ENCODE measurements around the gene CYP2C8. TPM values are rescaled to one million over a fixed set of nuclear protein-coding genes. Genes with fewer than 3 reads are reported as not detected.
"Not testable (repeated sequence)": the region's sequence is repeated elsewhere in the genome, so short reads cannot be mapped to it uniquely, and the experiment has no call there.

Gene CYP2C8
- polyA plus RNA-seq (2011; rRNA removed) (0.04 TPM in 1 of 2 replicates, not detected in the other), polyA minus RNA-seq (2011; rRNA and poly(A)+ RNA removed) (not detected in 2 replicates)

- Histone ChIP-seq H3K4me3 (ENCODE audit: low read depth, low read length) (no peak within 1 kb of the TSS), H3K27me3 (ENCODE audit: control insufficient read depth, insufficient read depth, low read length) (no peaks in the 10 kb centered on the region), H3K36me3 (ENCODE audit: control insufficient read depth, insufficient read depth, low read length) (no peaks in the 10 kb centered on the region)
- POLR2A ChIA-PET, result no interaction called here
- CTCF ChIA-PET, result no interaction called here
- TF ChIP-seq, protein P1, sequence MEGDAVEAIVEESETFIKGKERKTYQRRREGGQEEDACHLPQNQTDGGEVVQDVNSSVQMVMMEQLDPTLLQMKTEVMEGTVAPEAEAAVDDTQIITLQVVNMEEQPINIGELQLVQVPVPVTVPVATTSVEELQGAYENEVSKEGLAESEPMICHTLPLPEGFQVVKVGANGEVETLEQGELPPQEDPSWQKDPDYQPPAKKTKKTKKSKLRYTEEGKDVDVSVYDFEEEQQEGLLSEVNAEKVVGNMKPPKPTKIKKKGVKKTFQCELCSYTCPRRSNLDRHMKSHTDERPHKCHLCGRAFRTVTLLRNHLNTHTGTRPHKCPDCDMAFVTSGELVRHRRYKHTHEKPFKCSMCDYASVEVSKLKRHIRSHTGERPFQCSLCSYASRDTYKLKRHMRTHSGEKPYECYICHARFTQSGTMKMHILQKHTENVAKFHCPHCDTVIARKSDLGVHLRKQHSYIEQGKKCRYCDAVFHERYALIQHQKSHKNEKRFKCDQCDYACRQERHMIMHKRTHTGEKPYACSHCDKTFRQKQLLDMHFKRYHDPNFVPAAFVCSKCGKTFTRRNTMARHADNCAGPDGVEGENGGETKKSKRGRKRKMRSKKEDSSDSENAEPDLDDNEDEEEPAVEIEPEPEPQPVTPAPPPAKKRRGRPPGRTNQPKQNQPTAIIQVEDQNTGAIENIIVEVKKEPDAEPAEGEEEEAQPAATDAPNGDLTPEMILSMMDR (IDR thresholded peaks at IDR 0.05; ENCODE audit: insufficient read depth, low read depth, low read length), result no peak
- DNase-seq (ENCODE audit: low read depth), result no peak
Observed at GRCh38 chr10:95069286-95069685, at the start of gene CYP2C8. CYP2C8 (minus strand) TSS chr10:95069497; CDS start chr10:95069402, 95 bp downstream.

- CTCF ChIA-PET, result no interaction called here
- no peak overlapping the region for H3K4me3 ChIP-seq (ENCODE audit: low read depth, low read length)
- TF ChIP-seq, protein P1 (IDR thresholded peaks at IDR 0.05; ENCODE audit: insufficient read depth, low read depth, low read length), result no peak
- POLR2A ChIA-PET, result no interaction called here
- DNase-seq (ENCODE audit: low read depth), result no peak
- H3K27me3 ChIP-seq (ENCODE audit: control insufficient read depth, insufficient read depth, low read length), result no peaks in the 10 kb centered on the region
- no peaks in the 10 kb centered on the region for H3K36me3 ChIP-seq (ENCODE audit: control insufficient read depth, insufficient read depth, low read length)
Observed at GRCh38 chr10:95116869-95117269, 47.6 kb upstream of the CYP2C8 start.

DNA sequence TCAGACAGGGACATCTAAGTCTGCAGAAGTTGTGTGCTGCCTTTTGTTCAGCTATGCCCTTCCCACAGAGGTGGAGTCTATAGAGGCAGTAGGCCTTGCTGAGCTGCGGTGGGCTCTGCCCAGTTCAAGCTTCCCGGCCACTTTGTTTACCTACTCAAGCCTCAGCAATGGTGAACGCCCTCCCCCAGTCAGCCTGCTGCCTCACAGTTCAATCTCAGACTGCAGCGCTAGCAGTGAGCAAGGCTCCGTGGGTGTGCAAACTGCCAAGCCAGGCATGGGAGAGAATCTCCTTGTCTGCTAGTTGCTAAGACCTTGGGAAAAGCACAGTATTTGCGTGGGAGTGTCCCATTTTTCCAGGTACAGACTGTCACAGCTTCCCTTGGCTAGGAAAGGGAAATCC is 41.5 kb upstream of the CYP2C8 start:
- H3K36me3 ChIP-seq (ENCODE audit: control insufficient read depth, insufficient read depth, low read length); POLR2A ChIA-PET; H3K27me3 ChIP-seq (ENCODE audit: control insufficient read depth, insufficient read depth, low read length); DNase-seq (ENCODE audit: low read depth); CTCF ChIA-PET; H3K4me3 ChIP-seq (ENCODE audit: low read depth, low read length): not testable (repeated sequence)

DNA sequence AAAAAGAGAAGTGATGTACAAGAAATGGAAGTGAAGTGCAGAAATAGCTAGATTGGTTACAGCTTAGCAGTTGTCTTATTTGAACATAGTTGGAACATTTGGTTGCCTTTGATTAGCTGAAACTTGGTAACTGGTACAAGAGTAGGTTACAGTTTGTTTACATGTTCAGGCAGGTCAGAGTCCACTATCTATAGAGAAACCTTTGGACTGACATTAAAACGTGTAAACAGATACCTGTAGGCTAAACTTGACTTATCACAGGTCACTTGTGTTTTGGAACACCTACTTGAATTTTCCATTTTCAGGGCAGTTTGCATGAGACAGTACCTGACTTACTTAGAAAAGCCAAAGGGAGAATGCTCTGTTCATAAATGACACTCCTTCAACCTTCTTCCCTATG is 28.5 kb upstream of the CYP2C8 start:
- no peak overlapping the region for H3K4me3 ChIP-seq (ENCODE audit: low read depth, low read length)
- TF ChIP-seq, protein P1 (IDR thresholded peaks at IDR 0.05; ENCODE audit: insufficient read depth, low read depth, low read length), result no peak
- no peaks in the 10 kb centered on the region for H3K36me3 ChIP-seq (ENCODE audit: control insufficient read depth, insufficient read depth, low read length)
- H3K27me3 ChIP-seq (ENCODE audit: control insufficient read depth, insufficient read depth, low read length), result no peaks in the 10 kb centered on the region
- DNase-seq (ENCODE audit: low read depth), result no peak
- ChIA-PET POLR2A (no interaction called here), CTCF (no interaction called here)

GRCh38 chr10:95096143-95096542 is 26.8 kb upstream of the CYP2C8 start:
- DNase-seq (ENCODE audit: low read depth), result no peak
- Histone ChIP-seq H3K27me3 (ENCODE audit: control insufficient read depth, insufficient read depth, low read length) (no peaks in the 10 kb centered on the region), H3K4me3 (ENCODE audit: low read depth, low read length) (no peak overlapping the region), H3K36me3 (ENCODE audit: control insufficient read depth, insufficient read depth, low read length) (no peaks in the 10 kb centered on the region)
- ChIA-PET CTCF (no interaction called here), POLR2A (no interaction called here)
- TF ChIP-seq, protein P1 (IDR thresholded peaks at IDR 0.05; ENCODE audit: insufficient read depth, low read depth, low read length), result no peak

GRCh38 chr10:95079626-95080025 is 10.3 kb upstream of the CYP2C8 start:
- CTCF ChIA-PET; H3K27me3 ChIP-seq (ENCODE audit: control insufficient read depth, insufficient read depth, low read length); POLR2A ChIA-PET: not testable (repeated sequence)

More at GRCh38 chr10:95079626-95080025, 10.3 kb upstream of the CYP2C8 start:
- not testable (repeated sequence) for DNase-seq (ENCODE audit: low read depth); H3K4me3 ChIP-seq (ENCODE audit: low read depth, low read length); H3K36me3 ChIP-seq (ENCODE audit: control insufficient read depth, insufficient read depth, low read length)
